Ramos (cell line): ENCODE results near the gene ASH1L.
"Not testable (repeated sequence)": the region's sequence is repeated elsewhere in the genome, so short reads cannot be mapped to it uniquely, and the experiment has no call there.

Experiments
- in situ Hi-C: fragments of 300-500 bp; cut with MboI; formaldehyde crosslinking; loops from one replicate; pipeline ENCODE4 v1.14.3; 2022; ENCODE audit warnings: low sequenced_read_pairs; ENCODE audit not compliant: unreplicated experiment

The ASH1L gene

GRCh38 chr1:155318082-155318481 lies 244.5 kb downstream of the ASH1L start:
- in situ Hi-C loops = no loop called here

GRCh38 chr1:155316922-155317321 lies 245.7 kb downstream of the ASH1L start:
- in situ Hi-C loops = no loop called here

- in situ Hi-C loops = no loop called here
Observed at GRCh38 chr1:155313261-155313660, 249.3 kb downstream of the ASH1L start.

- in situ Hi-C loops = no loop called here
Observed at GRCh38 chr1:155309423-155310021, 253.1 kb downstream of the ASH1L start.

GRCh38 chr1:155308493-155309422 lies 253.8 kb downstream of the ASH1L start, which contains the start of gene FDPS:
TSS of gene FDPS (plus strand) at chr1:155308866. CDS start at chr1:155309790, 924 bp downstream.
- in situ Hi-C loops = no loop called here

- in situ Hi-C loops = no loop called here
Observed at GRCh38 chr1:155307247-155307740, 255.3 kb downstream of the ASH1L start.

GRCh38 chr1:155305881-155306391 lies 256.7 kb downstream of the ASH1L start:
- in situ Hi-C loops = no loop called here

GRCh38 chr1:155304558-155305063 lies 258.0 kb downstream of the ASH1L start:
- in situ Hi-C loops = no loop called here

- in situ Hi-C loops = no loop called here
Observed at GRCh38 chr1:155301342-155301841, 261.2 kb downstream of the ASH1L start, which contains the start of gene PKLR. TSS of gene PKLR (minus strand) at chr1:155301438. CDS start at chr1:155301395, 43 bp downstream.

GRCh38 chr1:155300553-155301329 lies 261.9 kb downstream of the ASH1L start:
- in situ Hi-C loops = no loop called here

GRCh38 chr1:155300024-155300423 lies 262.6 kb downstream of the ASH1L start:
- in situ Hi-C loops = no loop called here

GRCh38 chr1:155297384-155297783 lies 265.2 kb downstream of the ASH1L start:
- in situ Hi-C loops = no loop called here

GRCh38 chr1:155296661-155297060 lies 265.9 kb downstream of the ASH1L start:
- in situ Hi-C loops = no loop called here

- in situ Hi-C loops = no loop called here
Observed at GRCh38 chr1:155295942-155296267, 266.7 kb downstream of the ASH1L start.

GRCh38 chr1:155295183-155295941 lies 267.2 kb downstream of the ASH1L start:
- in situ Hi-C loops = no loop called here

GRCh38 chr1:155294520-155295182 lies 268.0 kb downstream of the ASH1L start:
- in situ Hi-C loops = no loop called here

- in situ Hi-C loops = no loop called here
Observed at GRCh38 chr1:155293086-155293749, 269.4 kb downstream of the ASH1L start.

- in situ Hi-C loops = not testable (repeated sequence)
Observed at GRCh38 chr1:155291006-155291405, 271.6 kb downstream of the ASH1L start.
